ENCODE results near the gene TBC1D22A.

The TBC1D22A gene

DNA sequence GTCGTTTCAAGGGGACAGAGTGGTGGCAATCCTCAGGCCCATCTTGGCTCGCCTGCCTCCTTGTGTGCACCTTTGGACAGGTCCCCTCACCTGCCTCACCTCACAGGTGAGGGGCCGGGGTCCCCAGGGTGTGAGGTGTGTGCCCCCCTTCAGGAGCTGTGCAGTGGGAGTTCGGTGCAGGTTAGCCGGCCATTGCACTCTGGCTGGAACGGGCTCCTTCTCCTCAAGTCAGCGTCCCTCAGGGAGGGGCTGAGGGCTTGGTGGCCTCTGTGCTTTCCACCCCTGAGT, 269.1 kb downstream of the TBC1D22A start:
- DNase-seq (ENCODE audit: low read depth in 2 of 2): no peak

GRCh38 chr22:47032091-47032943, 269.9 kb downstream of the TBC1D22A start:
- DNase-seq (ENCODE audit: low read depth in 2 of 2): no peak

GRCh38 chr22:47032956-47033647, 270.7 kb downstream of the TBC1D22A start:
- DNase-seq (ENCODE audit: low read depth in 2 of 2): no peak

- no peak for DNase-seq (ENCODE audit: low read depth in 2 of 2)
These were observed 271.2 kb downstream of the TBC1D22A start for GRCh38 chr22:47033648-47034000.

DNA sequence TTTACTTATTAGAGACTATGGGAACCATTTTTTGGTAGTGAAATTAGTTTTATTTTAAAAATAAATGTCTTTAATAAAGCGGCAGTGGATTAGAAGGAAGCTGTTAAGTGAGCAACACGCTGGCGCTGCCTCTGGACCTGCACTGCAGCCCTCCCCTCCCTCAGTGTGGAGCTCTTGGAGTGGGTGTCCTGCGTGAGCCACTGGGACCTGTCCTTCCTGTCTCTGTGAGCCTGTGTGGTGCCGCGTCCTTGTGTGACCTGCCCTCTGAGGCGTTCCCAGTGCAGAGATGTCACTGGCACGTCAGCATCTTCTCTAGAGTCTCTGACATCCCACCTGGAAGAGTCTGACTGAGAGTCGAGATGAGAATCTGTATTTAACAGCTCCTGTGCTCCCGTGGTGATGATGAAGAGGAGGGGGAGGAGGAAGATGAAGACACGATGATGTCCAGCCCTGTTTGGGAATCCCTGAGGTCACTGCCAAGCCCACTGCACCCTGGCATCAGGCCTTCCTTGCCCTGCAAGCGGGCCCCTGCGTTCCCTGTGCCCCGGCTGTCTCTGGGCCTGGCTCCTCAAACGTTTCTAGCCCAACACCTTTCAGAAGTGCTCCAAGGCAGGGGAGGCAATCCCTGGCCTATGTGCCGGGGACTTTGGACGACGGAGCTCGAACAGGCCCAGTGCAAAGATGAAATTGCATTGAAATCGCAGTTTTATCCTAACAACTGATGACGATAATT, 271.8 kb downstream of the TBC1D22A start:
- DNase-seq (ENCODE audit: low read depth in 2 of 2): no peak

DNA sequence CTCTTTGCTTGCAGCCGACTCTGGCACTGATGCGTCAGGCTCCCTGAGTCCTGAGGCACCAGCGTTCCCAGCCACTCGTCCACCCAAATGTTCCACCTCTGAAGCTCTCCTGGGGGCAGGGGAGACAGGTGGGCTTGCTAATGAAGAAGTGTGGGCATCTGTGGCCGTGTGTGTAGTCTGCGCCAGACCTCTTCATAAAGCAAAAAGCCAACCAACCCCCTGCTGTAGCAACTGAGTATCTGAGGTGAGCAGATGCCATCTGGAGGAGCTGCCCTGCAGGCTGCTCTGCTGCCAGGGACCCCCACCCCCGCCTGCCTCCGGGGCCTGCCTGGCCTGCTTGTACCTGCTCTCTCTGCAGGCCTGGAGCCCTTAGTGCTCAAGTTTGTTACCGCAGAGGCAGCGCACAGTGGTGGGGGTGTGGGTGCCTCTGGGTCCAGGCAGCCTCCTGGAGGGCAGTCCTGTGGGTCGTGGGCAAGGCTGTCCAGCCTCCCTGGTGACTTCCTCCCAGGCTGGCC, 272.5 kb downstream of the TBC1D22A start:
- DNase-seq (ENCODE audit: low read depth in 2 of 2): no peak

DNA sequence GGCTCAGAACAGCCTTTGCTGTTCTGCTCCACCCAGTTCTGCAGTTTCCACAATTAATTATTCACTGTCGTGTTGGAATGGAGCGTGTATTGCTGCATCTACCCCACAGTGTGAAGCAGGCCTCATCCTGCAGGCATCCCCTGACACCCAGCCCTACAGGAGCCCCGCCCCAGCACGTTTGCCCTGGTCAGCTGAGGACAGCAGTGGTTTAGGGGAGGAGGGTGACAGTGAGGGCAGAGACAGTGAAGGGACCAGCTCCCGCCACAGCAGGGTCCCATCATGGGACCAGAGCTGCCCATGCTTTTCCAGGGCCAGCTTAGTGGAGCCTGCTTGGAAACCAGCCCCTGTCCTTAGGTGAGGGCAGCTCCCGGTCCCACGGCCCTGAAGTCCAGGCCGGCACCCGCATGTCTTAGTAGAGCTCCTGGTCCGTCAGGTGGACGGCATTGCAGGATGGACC, 273.0 kb downstream of the TBC1D22A start:
- DNase-seq (ENCODE audit: low read depth in 2 of 2): no peak

DNA sequence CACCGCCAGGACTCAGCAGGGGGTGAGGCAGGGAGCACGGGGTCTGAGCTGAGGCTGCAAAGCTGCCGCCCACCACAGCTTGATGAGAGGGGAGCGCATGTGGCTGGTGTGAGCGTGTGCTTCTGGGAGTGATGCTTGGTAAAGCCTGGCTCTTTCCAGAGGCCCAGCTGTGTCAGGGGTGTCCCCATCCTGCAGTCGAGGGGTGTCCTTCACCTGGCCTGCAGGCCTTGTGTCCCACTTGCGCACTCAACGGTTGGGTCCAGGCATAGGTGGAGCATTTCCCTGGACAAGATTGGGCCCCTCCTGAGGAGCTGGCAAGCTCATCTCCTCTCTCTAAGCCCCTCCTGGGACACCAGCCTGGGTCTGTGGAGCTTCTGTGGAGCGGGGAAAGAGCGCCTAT, 273.9 kb downstream of the TBC1D22A start:
- DNase-seq (ENCODE audit: low read depth in 2 of 2): no peak

GRCh38 chr22:47036936-47037485, 274.6 kb downstream of the TBC1D22A start:
- DNase-seq (ENCODE audit: low read depth in 2 of 2): no peak

DNA sequence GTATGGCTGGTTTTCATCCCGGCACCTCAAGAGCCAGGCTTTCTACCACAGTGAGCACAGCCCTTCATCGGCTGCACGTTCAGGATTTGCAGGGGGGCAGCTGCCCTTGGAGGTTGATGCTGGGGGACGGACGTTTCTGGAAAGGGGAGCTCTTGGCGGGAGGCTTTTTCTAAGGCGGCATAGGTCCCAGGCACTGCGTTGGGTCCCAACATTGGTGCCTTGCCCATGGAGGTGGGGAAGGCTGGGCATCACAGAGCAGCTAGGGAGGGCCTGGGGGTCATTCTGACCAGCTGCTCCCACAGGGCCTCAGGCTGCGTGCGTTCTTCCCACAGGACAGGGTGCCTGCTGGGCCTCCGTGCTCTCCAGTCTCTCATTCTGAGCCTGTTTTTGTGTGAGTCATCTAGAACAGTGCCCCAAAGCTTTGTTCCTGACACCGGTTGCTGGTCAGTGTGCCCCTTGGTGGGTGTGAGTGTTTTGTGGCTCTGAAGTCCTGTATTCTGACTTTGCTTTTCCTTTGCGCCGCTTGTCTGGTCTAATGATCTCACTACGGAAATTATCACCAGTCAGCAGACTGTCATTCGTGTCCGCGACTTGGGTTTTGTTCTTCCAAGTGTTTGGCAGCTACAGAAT, 275.9 kb downstream of the TBC1D22A start:
- no peak for DNase-seq (ENCODE audit: low read depth in 2 of 2)

- no peak for DNase-seq (ENCODE audit: low read depth in 2 of 2)
These were observed 276.9 kb downstream of the TBC1D22A start for GRCh38 chr22:47039356-47039755.

DNA sequence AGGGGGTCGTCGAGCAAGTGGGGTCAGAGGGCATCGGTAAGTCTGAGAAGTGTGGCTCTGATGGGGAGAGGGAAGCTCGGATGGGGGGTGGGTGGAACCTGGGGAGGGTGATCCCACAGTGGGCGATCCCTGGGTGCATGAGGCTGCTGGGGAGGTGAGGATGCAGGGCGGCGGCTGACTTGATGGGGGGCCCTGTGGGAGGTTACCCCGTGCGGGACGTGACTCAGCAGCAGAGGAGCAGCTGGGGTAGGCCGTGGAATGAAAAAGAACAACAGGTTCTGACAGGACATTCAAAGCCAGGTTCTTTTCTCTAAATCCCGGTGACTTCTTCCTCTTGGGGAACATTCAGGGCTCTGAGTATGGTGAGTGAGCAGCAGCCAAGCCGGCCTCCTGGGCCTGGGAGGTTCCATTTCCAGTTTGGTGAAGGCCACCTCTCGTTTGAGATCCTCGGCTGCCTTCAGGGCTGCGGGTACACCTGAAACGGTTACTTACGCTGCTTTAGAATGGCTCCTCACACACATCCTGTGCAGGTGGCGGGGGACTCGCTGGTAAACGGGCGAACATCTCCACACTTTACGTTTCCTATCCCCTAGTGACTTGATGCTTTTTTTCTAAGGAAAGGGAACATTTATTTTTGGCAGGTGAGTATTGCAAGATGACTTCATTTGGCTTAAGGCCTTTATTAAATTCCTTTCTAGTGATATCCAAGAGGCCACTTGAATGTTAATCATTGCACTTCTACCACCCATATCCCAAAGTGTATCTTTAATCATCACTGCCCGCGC, 278.2 kb downstream of the TBC1D22A start:
- no peak for DNase-seq (ENCODE audit: low read depth in 2 of 2)

DNA sequence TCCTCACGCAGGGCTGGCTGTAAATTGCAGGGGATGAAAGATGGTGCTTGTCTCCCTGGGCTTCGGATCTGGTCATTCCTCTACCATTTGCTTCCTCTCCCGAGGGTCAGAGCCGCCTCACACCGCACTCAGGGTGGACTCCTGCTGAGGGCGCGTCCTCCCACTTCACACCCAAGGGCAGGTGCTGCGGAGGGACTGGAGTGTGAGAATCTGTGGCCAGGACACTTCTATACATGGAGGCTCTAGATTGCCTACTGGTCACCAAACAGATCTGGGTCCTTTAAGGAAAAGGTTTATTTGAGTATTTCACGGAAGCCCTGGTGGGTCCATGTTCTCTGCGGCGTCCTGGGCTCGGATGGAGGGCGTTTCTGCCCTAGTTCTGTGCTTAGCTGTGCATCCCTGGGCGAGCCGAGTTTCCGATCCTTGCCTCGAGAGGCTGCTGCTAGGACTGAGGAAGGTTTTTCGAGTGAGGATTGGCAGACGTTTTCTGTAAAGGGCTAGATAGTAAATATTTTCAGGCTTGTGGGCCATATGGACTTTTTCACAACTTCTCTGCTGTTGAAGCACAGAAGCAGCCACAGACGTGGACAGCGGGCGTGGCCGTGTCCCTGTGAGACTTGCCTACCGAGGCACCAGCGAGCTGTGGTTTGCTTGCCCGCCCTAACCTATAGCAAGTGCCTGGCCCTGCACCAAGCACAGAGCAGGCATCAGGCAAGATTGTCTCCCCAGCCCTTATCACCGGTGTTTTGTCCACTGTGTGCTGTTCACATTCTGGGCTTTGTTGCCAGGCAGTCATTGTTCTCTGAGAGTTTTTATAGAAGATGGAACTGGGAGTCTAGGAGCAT, 279.0 kb downstream of the TBC1D22A start:
- DNase-seq (ENCODE audit: low read depth in 2 of 2): no peak

GRCh38 chr22:47042116-47042825, 279.8 kb downstream of the TBC1D22A start:
- no peak for DNase-seq (ENCODE audit: low read depth in 2 of 2)

- no peak for DNase-seq (ENCODE audit: low read depth in 2 of 2)
These were observed 280.5 kb downstream of the TBC1D22A start for GRCh38 chr22:47042861-47043496.

GRCh38 chr22:47043835-47044721, 281.6 kb downstream of the TBC1D22A start:
- DNase-seq (ENCODE audit: low read depth in 2 of 2): no peak

DNA sequence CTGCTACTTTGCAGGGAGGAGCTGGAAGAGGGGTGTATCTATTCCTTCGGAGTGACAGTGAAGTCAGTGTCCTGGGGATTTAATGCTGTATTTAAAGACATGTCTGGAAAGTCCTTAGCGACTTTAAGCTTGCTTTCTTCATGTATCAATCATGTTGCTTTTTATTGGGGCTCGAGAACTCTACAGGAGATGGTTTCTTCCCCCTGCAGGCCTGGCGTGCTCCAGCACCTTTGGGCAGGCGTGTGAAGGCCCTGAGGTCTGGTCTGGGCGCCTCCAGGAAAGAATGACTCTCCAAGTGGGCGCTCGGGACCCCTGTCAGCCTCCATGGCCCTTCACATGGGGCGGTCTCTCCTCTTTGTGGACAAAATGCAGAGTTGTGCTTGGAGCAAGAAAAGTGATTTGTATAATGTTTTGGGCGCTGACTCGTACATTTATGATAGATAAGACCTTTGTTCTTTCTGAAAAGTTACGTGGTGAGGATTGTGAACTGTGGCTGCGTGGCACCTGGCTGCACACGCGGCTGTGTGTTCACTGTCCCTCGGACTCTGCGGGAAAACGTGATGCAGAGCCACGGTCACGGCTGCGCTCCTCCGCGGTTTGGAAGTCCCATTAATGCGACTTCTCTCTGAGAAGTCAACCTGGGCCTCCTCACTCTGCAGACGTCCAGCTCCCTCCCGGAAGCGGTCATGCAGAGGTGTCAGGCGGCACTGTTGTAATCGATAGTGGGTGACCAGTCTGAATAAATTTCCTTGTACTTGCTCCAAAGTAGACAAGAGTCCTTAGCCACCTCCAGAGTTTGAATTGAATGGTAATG, 282.5 kb downstream of the TBC1D22A start:
- DNase-seq (ENCODE audit: low read depth in 2 of 2): no peak
